Mesendoderm (in vitro differentiated cells): ENCODE data around the gene CPD.

Experiments
- DNase-seq: peaks from one replicate; pipeline ENCODE4 v3.0.0; 2013
- H2AK5ac ChIP-seq: 2 replicates; pipeline ENCODE4 v1.6.1; 2013; ENCODE audit warnings: low read length, inconsistent platforms
- H2BK120ac ChIP-seq: 2 replicates; pipeline ENCODE4 v1.6.1; 2013; ENCODE audit warnings: low read depth, mild to moderate bottlenecking, low read length, moderate library complexity, mixed read lengths
- H2BK15ac ChIP-seq: replicated peaks from 2 replicates; pipeline ENCODE4 v1.6.1; 2013; ENCODE audit warnings: low read depth, mild to moderate bottlenecking, moderate library complexity
- H2BK5ac ChIP-seq: 2 replicates; pipeline ENCODE4 v1.6.1; 2013; ENCODE audit warnings: low read length, inconsistent platforms
- H3K18ac ChIP-seq: 2 replicates; pipeline ENCODE4 v1.6.1; 2013; ENCODE audit warnings: mild to moderate bottlenecking, low read length, mixed read lengths
- H3K23ac ChIP-seq: one replicate; pipeline ENCODE4 v1.6.1; 2013; ENCODE audit warnings: low read length
- H3K27ac ChIP-seq: 2 replicates; pipeline ENCODE4 v1.5.1; 2013; ENCODE audit warnings: low read depth, mild to moderate bottlenecking, inconsistent platforms, low read length, moderate library complexity
- H3K27me3 ChIP-seq: 2 replicates; pipeline ENCODE4 v1.6.1; 2013; ENCODE audit warnings: low read length, control low read depth, mild to moderate bottlenecking, inconsistent platforms; ENCODE audit not compliant: insufficient read depth, poor library complexity
- H3K36me3 ChIP-seq: 2 replicates; pipeline ENCODE4 v1.6.1; 2013; ENCODE audit warnings: low read length, inconsistent platforms; ENCODE audit not compliant: control insufficient read depth, insufficient read depth
- H3K4ac ChIP-seq: one replicate; pipeline ENCODE4 v1.6.1; 2013; ENCODE audit warnings: low read depth, mild to moderate bottlenecking, low read length, moderate library complexity
- H3K4me1 ChIP-seq: 2 replicates; pipeline ENCODE4 v1.6.1; 2013; ENCODE audit warnings: low read depth, low read length, inconsistent platforms; ENCODE audit not compliant: control insufficient read depth
- H3K4me2 ChIP-seq: 2 replicates; pipeline ENCODE4 v1.6.1; 2013; ENCODE audit warnings: low read length
- H3K4me3 ChIP-seq: 2 replicates; pipeline ENCODE4 v1.5.1; 2013; ENCODE audit warnings: mild to moderate bottlenecking, low read length
- H3K56ac ChIP-seq: one replicate; pipeline ENCODE4 v1.6.1; 2013; ENCODE audit warnings: low read length
- H3K79me1 ChIP-seq: 2 replicates; pipeline ENCODE4 v1.6.1; 2013; ENCODE audit warnings: low read length, inconsistent platforms
- H3K79me2 ChIP-seq: 2 replicates; pipeline ENCODE4 v1.6.1; 2013; ENCODE audit warnings: mild to moderate bottlenecking, low read length; ENCODE audit not compliant: control insufficient read depth, insufficient read depth
- H3K9ac ChIP-seq: 2 replicates; pipeline ENCODE4 v1.6.1; 2013; ENCODE audit warnings: low read length, inconsistent platforms
- H4K5ac ChIP-seq: one replicate; pipeline ENCODE4 v1.6.1; 2013; ENCODE audit warnings: low read length
- H4K8ac ChIP-seq: one replicate; pipeline ENCODE4 v1.6.1; 2013; ENCODE audit warnings: low read depth, mild to moderate bottlenecking, control low read depth, low read length, moderate library complexity
- WGBS: extraction: QIAGEN DNeasy Blood & Tissue Kit; methylation state at CpG from one replicate; pipeline ENCODE4 v1.1.7; 2013; ENCODE audit warnings: low lambda C conversion rate, missing lambda C conversion rate; ENCODE audit not compliant: insufficient coverage; ENCODE audit errors: extremely low coverage; 5-methylcytosine and 5-hydroxymethylcytosine counted together

The CPD gene

DNA sequence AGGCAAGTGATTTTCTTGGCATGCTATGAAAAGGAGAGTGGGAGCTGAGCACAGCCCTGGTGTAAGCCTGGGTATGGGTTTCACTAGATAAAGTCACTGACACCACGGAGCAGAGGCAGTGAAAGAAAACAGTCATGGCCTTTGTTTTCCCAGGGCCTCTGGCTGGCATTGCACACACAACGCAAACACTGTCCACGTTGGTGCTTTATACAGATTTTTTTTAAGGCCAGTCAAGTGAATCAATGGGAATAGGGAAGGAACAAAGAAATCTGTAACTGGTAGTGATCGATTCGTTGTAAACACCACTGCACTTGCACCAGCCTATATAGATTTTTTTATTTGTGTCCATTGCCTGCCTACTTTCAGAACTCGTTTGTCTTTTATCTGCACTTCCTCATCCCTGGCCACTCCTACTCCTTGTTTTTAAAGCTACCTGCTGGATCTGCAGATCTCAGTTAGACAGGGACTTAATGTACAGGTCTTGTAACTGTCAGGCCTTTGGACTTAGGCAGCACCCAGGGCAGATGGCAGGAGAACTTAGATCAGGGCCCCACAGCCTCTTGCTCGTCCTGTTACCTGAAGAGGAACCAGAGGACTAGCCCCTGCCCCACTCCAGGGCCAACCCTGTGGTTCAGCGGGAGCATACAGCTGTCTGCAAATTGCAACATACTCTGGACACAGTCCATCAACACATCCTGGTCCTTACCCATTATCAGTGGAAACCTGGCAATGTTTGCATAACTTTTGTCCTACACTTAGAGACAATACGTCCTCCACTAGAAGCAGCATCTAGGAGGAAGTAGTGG lies 34.2 kb upstream of the CPD start:
- no peak overlapping the region for H4K8ac ChIP-seq
- H3K36me3 ChIP-seq, result no peaks in the 10 kb centered on the region
- no peak overlapping the region for H3K4me2 ChIP-seq
- no peaks in the 10 kb centered on the region for H3K27me3 ChIP-seq
- H3K4ac ChIP-seq, result no peak overlapping the region
- H2BK120ac ChIP-seq, result no peak overlapping the region
- no peak for DNase-seq
- H3K27ac ChIP-seq, result no peak overlapping the region
- H3K56ac ChIP-seq, result no peak overlapping the region
- no peaks in the 10 kb centered on the region for H3K79me2 ChIP-seq
- H3K23ac ChIP-seq, result no peak overlapping the region
- no CpG with 5 or more reads among the region's 9 CpGs for WGBS
- H2BK15ac ChIP-seq, result no peak overlapping the region
- H2AK5ac ChIP-seq, result no peak overlapping the region
- no peak overlapping the region for H3K4me3 ChIP-seq
- no peak overlapping the region for H4K5ac ChIP-seq
- no peaks in the 10 kb centered on the region for H3K79me1 ChIP-seq
- H3K18ac ChIP-seq, result no peak overlapping the region
- no peak overlapping the region for H2BK5ac ChIP-seq
- H3K9ac ChIP-seq, result no peak overlapping the region
- H3K4me1 ChIP-seq, result peaks cover 3% of the 10 kb centered on the region

GRCh38 chr17:30345089-30345433 lies 33.7 kb upstream of the CPD start:
- H3K56ac ChIP-seq, result no peak overlapping the region
- H3K27ac ChIP-seq, result no peak overlapping the region
- no peaks in the 10 kb centered on the region for H3K79me2 ChIP-seq
- no peak overlapping the region for H4K8ac ChIP-seq
- no peak overlapping the region for H3K4me3 ChIP-seq
- H4K5ac ChIP-seq, result no peak overlapping the region
- no peak for DNase-seq
- H3K27me3 ChIP-seq, result no peaks in the 10 kb centered on the region
- no peak overlapping the region for H2BK5ac ChIP-seq
- H3K18ac ChIP-seq, result no peak overlapping the region
- no peak overlapping the region for H3K4ac ChIP-seq
- H3K79me1 ChIP-seq, result no peaks in the 10 kb centered on the region
- no CpG with 5 or more reads among the region's 2 CpGs for WGBS
- H3K9ac ChIP-seq, result no peak overlapping the region
- H3K23ac ChIP-seq, result no peak overlapping the region
- peaks cover 3% of the 10 kb centered on the region for H3K4me1 ChIP-seq
- H3K4me2 ChIP-seq, result no peak overlapping the region
- H2BK120ac ChIP-seq, result no peak overlapping the region
- no peak overlapping the region for H2AK5ac ChIP-seq
- no peaks in the 10 kb centered on the region for H3K36me3 ChIP-seq
- no peak overlapping the region for H2BK15ac ChIP-seq

- H3K4me2 ChIP-seq, result no peak overlapping the region
- H3K27ac ChIP-seq, result no peak overlapping the region
- DNase-seq, result no peak
- no peaks in the 10 kb centered on the region for H3K27me3 ChIP-seq
- no peak overlapping the region for H2BK15ac ChIP-seq
- H3K79me2 ChIP-seq, result no peaks in the 10 kb centered on the region
- H3K23ac ChIP-seq, result no peak overlapping the region
- H3K79me1 ChIP-seq, result no peaks in the 10 kb centered on the region
- no peak overlapping the region for H3K4me3 ChIP-seq
- no CpG with 5 or more reads among the region's 4 CpGs for WGBS
- H4K5ac ChIP-seq, result no peak overlapping the region
- H3K36me3 ChIP-seq, result no peaks in the 10 kb centered on the region
- no peak overlapping the region for H2AK5ac ChIP-seq
- H2BK120ac ChIP-seq, result no peak overlapping the region
- no peak overlapping the region for H3K9ac ChIP-seq
- H3K18ac ChIP-seq, result no peak overlapping the region
- peaks cover 3% of the 10 kb centered on the region for H3K4me1 ChIP-seq
- H2BK5ac ChIP-seq, result no peak overlapping the region
- no peak overlapping the region for H3K56ac ChIP-seq
- no peak overlapping the region for H3K4ac ChIP-seq
- no peak overlapping the region for H4K8ac ChIP-seq
Measured at GRCh38 chr17:30345527-30346075, 33.1 kb upstream of the CPD start.

DNA sequence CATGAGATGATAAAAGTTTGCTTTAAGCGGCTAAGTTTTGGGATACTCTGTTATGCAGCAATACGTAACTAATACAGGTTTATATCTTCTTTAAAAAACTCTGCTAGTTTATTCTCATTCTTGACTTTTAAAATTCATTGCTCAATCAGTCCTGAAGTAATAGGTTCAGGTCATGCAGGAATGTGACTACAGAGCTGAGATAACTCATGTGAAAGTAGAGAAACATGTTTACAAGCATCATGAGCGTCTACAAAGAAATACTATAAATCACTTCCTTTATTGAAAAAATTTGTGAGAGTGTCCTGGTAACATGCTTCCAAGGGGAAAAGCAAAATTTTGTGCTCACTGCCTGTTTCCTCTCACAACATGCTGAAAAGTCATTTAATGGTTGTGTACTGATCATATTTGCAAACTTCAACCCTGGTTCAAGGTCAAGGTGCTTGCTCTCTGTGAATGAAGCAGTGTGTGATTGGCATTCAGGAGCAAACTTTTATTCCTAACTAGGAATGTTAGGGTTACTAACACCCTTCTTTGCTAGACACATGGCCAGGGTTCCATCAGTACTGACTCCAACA lies 32.4 kb upstream of the CPD start:
- Histone ChIP-seq H3K79me2 (no peaks in the 10 kb centered on the region), H2AK5ac (no peak overlapping the region), H3K23ac (no peak overlapping the region), H3K4me1 (peaks cover 3% of the 10 kb centered on the region), H3K4me3 (no peak overlapping the region), H3K56ac (no peak overlapping the region), H2BK15ac (no peak overlapping the region), H3K18ac (no peak overlapping the region), H3K4me2 (no peak overlapping the region), H3K27me3 (no peaks in the 10 kb centered on the region), H3K27ac (no peak overlapping the region), H4K8ac (no peak overlapping the region), H2BK120ac (no peak overlapping the region), H3K79me1 (no peaks in the 10 kb centered on the region), H4K5ac (no peak overlapping the region), H3K4ac (no peak overlapping the region), H3K9ac (no peak overlapping the region), H2BK5ac (no peak overlapping the region), H3K36me3 (no peaks in the 10 kb centered on the region)
- no peak for DNase-seq
- WGBS, result no CpG with 5 or more reads among the region's 3 CpGs

DNA sequence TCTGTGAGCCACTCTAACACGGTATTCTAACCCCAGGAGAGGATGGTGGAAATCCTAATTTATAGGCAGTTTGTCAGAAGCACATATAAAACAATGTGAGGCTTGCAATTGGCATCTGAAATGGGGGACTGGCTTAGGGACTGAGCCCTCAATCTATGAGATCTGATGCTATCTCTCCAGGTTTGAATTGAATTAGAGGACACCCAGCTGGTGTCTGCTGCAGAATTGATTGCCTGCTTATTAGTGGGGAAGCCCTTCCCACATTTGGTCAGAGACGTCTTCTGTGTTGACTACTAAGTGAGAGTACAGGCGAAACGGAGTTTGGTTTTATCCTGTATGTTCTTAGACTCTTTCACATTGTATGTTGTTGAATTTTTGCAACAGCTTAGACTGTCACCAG lies 31.2 kb upstream of the CPD start:
- Histone ChIP-seq H3K9ac (no peak overlapping the region), H3K4ac (no peak overlapping the region), H3K79me1 (no peaks in the 10 kb centered on the region), H3K36me3 (no peaks in the 10 kb centered on the region), H3K4me3 (no peak overlapping the region), H2BK5ac (no peak overlapping the region), H3K4me1 (peaks cover 3% of the 10 kb centered on the region), H3K27ac (no peak overlapping the region), H2BK15ac (no peak overlapping the region), H2AK5ac (no peak overlapping the region), H3K4me2 (no peak overlapping the region), H3K56ac (no peak overlapping the region), H3K79me2 (no peaks in the 10 kb centered on the region), H4K5ac (no peak overlapping the region), H3K23ac (no peak overlapping the region), H3K27me3 (no peaks in the 10 kb centered on the region), H3K18ac (no peak overlapping the region), H4K8ac (no peak overlapping the region), H2BK120ac (no peak overlapping the region)
- no CpG with 5 or more reads among the region's 4 CpGs for WGBS
- no peak for DNase-seq
